Activated CD4-positive, alpha-beta T cell treated with anti-CD3 and anti-CD28 coated beads, Interleukin-2, amount 10 ng/mL, durations not matched to agents 7 days and 5 days (primary cell): Measurements from ENCODE around the gene EBF3. TPM values are rescaled to one million over a fixed set of nuclear protein-coding genes. Genes with fewer than 3 reads are reported as not detected.
A peak's percentile ranks its signal among the peaks of the same experiment; 100 is the strongest.

Source experiments
- CTCF ChIA-PET: fragments of 350-600 bp; sonication (Branson Sonifier 250); formaldehyde crosslinking; loops from one replicate; lab custom pipeline; 2021; ENCODE audit warnings: antibody characterized with exemption; lab: Charles Lee
- POLR2A ChIA-PET: fragments of 350-600 bp; sonication (Branson Sonifier 250); formaldehyde crosslinking; loops from one replicate; lab custom pipeline; 2021; ENCODE audit warnings: antibody characterized with exemption; lab: Charles Lee
- DNase-seq: peaks from one replicate; pipeline ENCODE4 v3.0.0-alpha.2; 2020
- H3K27ac Mint-ChIP-seq: one replicate; pipeline ENCODE4 v1.8.0; 2021; ENCODE audit warnings: mild to moderate bottlenecking, moderate library complexity, mixed read lengths
- H3K27me3 Mint-ChIP-seq: one replicate; pipeline ENCODE4 v1.8.0; 2021; ENCODE audit warnings: mixed read lengths
- H3K36me3 Mint-ChIP-seq: one replicate; pipeline ENCODE4 v1.8.0; 2021; ENCODE audit warnings: low read depth, mixed read lengths
- H3K4me1 Mint-ChIP-seq: one replicate; pipeline ENCODE4 v1.8.0; 2021; ENCODE audit warnings: mixed read lengths
- H3K4me3 Mint-ChIP-seq: one replicate; pipeline ENCODE4 v1.8.0; 2021; ENCODE audit warnings: mild to moderate bottlenecking, moderate library complexity, mixed read lengths
- H3K9me3 Mint-ChIP-seq: one replicate; pipeline ENCODE4 v1.8.0; 2021; ENCODE audit warnings: mixed read lengths
- total RNA-seq, 2 experiments: library from RNA; stranded (reverse); gene quantifications; one replicate each; pipeline ENCODE4 v1.2.3, GENCODE V29; 2021

Gene EBF3
- total RNA-seq, 2 experiments from 2014 or later = not detected

DNA sequence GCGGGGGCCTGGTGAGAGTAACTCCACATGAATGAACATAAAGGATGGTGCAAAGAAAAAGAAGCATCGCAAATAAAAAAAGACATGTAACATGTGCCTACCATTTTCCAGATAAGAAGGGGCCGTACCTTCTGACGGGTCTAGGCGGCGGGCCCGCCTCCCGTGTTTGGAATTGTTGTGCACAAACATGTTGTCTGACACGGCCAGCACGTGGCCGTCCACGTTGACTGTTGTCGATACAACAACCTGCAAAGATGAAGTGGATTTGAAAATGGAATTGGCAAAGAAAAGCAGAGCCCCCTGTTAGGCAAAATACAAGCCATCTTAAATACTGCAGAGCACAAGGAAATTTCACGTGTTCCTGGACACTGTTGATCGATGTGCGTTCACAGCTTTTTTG lies 90.7 kb downstream of the EBF3 start:
- DNase-seq = no peak
- H3K27ac Mint-ChIP-seq = no peak overlapping the region
- POLR2A ChIA-PET = no interaction called here
- no peaks in the 10 kb centered on the region for H3K36me3 Mint-ChIP-seq
- CTCF ChIA-PET = no interaction called here
- H3K4me3 Mint-ChIP-seq = no peak overlapping the region
- H3K9me3 Mint-ChIP-seq = no peaks in the 10 kb centered on the region
- no peaks in the 10 kb centered on the region for H3K27me3 Mint-ChIP-seq
- peaks cover 4% of the 10 kb centered on the region for H3K4me1 Mint-ChIP-seq

DNA sequence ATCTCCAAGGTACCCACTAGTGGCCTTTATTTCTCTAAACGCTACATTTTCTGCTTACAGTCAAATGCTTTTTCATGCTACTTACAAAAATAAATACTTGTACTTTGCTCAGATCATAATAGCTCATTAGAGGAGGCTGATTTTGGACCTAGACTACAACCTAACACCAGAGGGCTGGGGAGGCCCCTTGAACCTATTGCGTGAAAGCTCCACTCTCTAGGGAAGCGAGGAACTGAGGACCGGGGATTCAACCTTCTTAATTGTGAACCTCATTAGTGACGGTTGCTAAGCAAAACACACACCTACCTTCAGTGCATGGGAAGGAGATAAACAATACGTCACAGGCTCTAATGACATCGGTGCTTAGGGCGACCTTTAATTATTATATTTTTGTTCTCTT lies 92.1 kb downstream of the EBF3 start:
- H3K27ac Mint-ChIP-seq = no peak overlapping the region
- H3K27me3 Mint-ChIP-seq = no peaks in the 10 kb centered on the region
- no peaks in the 10 kb centered on the region for H3K9me3 Mint-ChIP-seq
- peaks cover 4% of the 10 kb centered on the region for H3K4me1 Mint-ChIP-seq
- H3K4me3 Mint-ChIP-seq = no peak overlapping the region
- CTCF ChIA-PET = no interaction called here
- POLR2A ChIA-PET = no interaction called here
- no peaks in the 10 kb centered on the region for H3K36me3 Mint-ChIP-seq
- no peak for DNase-seq

DNA sequence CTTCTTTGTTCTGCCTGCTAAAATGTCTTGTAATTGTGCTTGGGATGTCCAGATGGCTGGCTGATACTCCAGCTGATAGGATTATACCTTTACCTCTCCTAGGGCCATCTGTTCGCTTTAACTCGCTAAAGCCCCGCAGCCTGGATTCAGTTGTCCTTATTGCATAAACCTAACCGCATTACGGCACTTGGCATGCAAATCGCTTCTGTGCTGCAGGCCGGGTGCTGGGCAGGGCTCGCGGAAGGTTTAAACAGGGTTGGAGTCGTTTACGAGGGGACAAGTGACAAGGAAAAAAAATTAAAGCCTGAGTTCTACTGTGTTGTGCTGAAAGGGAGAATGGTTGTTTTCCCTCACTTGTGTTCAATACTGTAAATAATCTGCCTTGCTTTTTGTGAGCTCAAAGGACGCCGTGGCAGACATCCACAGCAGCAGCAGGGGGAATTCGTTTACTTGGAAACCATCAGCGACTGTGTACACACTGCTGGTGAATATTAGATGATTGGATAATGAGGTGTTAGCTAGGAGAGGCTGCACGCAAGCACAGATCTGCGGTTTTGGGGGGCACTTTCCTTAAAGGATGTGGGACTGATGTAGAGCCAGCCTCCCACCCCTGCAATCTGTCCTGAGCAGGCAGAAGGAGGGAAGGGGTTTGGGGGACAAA lies 93.0 kb downstream of the EBF3 start:
- Mint-ChIP-seq H3K36me3 (no peaks in the 10 kb centered on the region), H3K27me3 (no peaks in the 10 kb centered on the region), H3K4me1 (peaks cover 4% of the 10 kb centered on the region), H3K27ac (no peak overlapping the region), H3K9me3 (no peaks in the 10 kb centered on the region), H3K4me3 (no peak overlapping the region)
- CTCF ChIA-PET = no interaction called here
- POLR2A ChIA-PET = no interaction called here
- DNase-seq = no peak

DNA sequence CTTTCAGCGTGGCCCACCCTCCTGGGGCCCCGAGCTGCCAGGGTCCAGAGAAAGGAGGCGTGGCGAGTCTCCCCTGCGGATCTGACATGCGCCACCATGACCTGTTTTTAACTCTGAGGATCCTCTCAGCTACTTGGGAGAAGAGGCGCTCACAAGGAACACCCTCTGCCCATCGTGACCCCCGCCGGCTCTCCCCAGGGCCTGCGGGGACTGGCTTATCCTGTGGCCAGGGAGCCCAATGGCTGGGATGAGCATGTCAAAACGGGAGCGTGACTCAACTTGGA lies 93.7 kb downstream of the EBF3 start:
- Mint-ChIP-seq H3K9me3 (no peaks in the 10 kb centered on the region), H3K4me1 (peaks cover 4% of the 10 kb centered on the region), H3K36me3 (no peaks in the 10 kb centered on the region), H3K27me3 (no peaks in the 10 kb centered on the region), H3K4me3 (no peak overlapping the region), H3K27ac (no peak overlapping the region)
- ChIA-PET CTCF (no interaction called here), POLR2A (no interaction called here)
- DNase-seq = no peak

GRCh38 chr10:129869596-129870473 lies 94.2 kb downstream of the EBF3 start:
- Mint-ChIP-seq H3K4me3 (no peak overlapping the region), H3K36me3 (no peaks in the 10 kb centered on the region), H3K4me1 (peaks cover 4% of the 10 kb centered on the region), H3K27me3 (no peaks in the 10 kb centered on the region), H3K27ac (no peak overlapping the region), H3K9me3 (no peaks in the 10 kb centered on the region)
- ChIA-PET POLR2A (no interaction called here), CTCF (interaction anchor here (0.5 kb wide), 1 partner anchor 27 kb away, joined by 3 read pairs; no protein-coding TSS in a partner anchor)
- no peak for DNase-seq

DNA sequence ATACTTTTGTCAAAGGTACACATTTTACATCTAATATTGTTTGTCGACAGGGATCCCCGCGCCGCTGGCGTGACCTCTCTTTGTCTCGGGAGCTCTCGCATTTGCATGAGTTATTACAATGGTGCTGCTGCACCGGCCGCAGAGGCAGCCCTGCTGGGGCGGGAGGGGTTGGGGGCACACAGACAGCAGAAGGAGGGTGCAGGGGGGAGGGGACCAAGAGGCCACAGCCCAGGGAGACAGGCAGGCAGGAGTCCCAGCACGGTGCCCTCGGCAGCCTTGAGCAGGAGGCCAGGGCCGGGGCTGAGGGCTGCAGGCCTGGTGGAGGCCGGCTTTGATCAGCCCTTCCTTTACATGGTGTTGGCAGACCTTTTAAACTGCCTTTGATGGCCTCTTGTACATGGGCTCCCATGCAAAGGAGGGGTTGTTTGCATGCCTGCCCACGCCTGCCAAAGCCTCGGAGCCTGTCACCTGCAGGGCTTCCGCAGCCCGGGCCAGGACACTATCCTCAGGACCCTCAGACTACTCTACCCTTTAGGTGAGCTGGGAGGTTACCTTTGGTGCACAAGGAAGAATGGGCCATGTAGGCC lies 95.5 kb downstream of the EBF3 start:
- ChIA-PET POLR2A (no interaction called here), CTCF (no interaction called here)
- Mint-ChIP-seq H3K4me3 (no peak overlapping the region), H3K4me1 (peaks cover 4% of the 10 kb centered on the region), H3K9me3 (no peaks in the 10 kb centered on the region), H3K27ac (no peak overlapping the region), H3K27me3 (no peaks in the 10 kb centered on the region), H3K36me3 (no peaks in the 10 kb centered on the region)
- no peak for DNase-seq

DNA sequence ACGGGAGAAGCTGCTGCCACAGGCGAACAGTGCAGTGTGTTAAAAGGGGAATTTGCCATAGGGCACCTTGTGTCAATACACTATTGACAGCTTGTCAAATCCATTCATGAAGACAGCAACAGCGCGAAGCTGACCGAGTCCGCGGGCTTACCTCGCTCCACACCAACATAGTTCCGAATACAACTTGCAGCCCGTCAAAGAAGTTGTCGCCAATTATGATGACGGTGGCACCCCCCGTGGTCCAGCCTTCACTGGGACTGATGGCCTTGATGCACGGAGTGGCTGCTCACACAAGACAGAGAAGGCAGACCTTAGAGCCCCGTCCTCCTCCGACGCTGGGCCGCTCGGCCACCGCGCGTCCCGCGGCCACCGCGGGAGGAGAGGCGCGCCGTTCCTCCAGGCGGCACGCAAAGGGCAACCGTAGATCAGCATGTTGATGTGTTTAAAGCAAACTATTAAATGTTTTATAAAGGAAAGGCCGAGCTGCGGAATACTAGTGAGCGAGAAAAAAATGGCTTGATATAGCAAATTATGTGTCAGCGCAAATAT lies 96.4 kb downstream of the EBF3 start:
- H3K4me1 Mint-ChIP-seq = peaks cover 4% of the 10 kb centered on the region
- no peaks in the 10 kb centered on the region for H3K9me3 Mint-ChIP-seq
- peak overlapping the region; percentile 41 for H3K27ac Mint-ChIP-seq
- ChIA-PET CTCF (no interaction called here), POLR2A (no interaction called here)
- no peak overlapping the region for H3K4me3 Mint-ChIP-seq
- DNase-seq = no peak
- no peaks in the 10 kb centered on the region for H3K27me3 Mint-ChIP-seq
- H3K36me3 Mint-ChIP-seq = no peaks in the 10 kb centered on the region

GRCh38 chr10:129866894-129867293 lies 97.2 kb downstream of the EBF3 start:
- no peak for DNase-seq
- CTCF ChIA-PET = no interaction called here
- Mint-ChIP-seq H3K4me1 (peaks cover 4% of the 10 kb centered on the region), H3K4me3 (no peak overlapping the region), H3K36me3 (no peaks in the 10 kb centered on the region), H3K27ac (no peak overlapping the region), H3K27me3 (no peaks in the 10 kb centered on the region), H3K9me3 (no peaks in the 10 kb centered on the region)
- POLR2A ChIA-PET = no interaction called here

DNA sequence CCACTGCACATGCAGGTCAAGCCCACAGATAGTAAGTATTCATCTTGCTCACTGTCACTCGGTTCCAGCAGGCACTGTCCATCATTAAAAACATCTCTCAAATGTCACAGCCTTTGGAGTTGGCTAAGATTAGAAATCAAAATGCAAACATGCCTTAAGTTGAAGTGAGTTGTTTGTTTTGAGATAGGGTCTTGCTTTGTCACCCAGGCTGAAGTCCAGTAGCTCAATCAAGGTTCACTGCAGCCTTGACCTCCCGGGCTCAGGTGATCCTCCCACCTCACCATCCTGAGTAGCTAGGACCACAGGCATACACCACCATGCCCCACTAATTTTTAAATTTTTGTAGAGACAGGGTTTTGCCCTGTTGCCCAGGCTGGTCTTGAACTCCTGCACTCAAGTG lies 98.1 kb downstream of the EBF3 start:
- DNase-seq = no peak
- H3K27me3 Mint-ChIP-seq = no peaks in the 10 kb centered on the region
- no peaks in the 10 kb centered on the region for H3K36me3 Mint-ChIP-seq
- H3K9me3 Mint-ChIP-seq = no peaks in the 10 kb centered on the region
- H3K4me3 Mint-ChIP-seq = no peak overlapping the region
- peaks cover under 1% of the 10 kb centered on the region for H3K4me1 Mint-ChIP-seq
- CTCF ChIA-PET = no interaction called here
- no peak overlapping the region for H3K27ac Mint-ChIP-seq
- POLR2A ChIA-PET = no interaction called here

GRCh38 chr10:129865413-129865812 lies 98.7 kb downstream of the EBF3 start:
- Mint-ChIP-seq H3K9me3 (no peaks in the 10 kb centered on the region), H3K4me1 (no peaks in the 10 kb centered on the region), H3K27me3 (no peaks in the 10 kb centered on the region), H3K27ac (no peak overlapping the region), H3K4me3 (no peak overlapping the region), H3K36me3 (no peaks in the 10 kb centered on the region)
- no peak for DNase-seq
- POLR2A ChIA-PET = no interaction called here
- CTCF ChIA-PET = no interaction called here

DNA sequence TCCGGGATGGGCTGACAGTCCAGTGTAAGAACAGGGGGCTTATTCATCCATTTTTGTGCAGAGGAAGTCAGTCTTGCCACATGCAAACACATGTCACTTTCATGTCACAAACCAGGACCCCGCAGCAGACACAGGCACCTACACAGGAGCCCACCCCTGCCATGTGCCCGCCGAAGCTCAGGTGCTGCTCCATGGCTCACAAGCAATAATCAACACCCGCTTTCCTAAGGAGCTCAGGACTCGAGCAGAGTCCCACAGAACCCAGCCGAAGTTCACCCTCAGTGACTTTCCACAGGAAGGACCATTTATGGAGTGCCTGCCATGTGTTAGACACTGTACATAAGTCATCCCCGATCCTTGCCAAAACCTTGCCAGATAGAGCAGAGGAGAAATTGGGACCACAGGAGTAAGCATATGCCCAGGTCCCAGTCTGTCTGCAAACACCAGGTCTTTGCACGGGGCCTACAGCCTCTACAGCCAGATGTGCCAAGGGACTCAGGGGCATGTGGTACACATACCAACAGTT lies 99.4 kb downstream of the EBF3 start:
- Mint-ChIP-seq H3K36me3 (no peaks in the 10 kb centered on the region), H3K4me3 (no peak overlapping the region), H3K4me1 (no peaks in the 10 kb centered on the region), H3K9me3 (no peaks in the 10 kb centered on the region), H3K27ac (no peak overlapping the region), H3K27me3 (no peaks in the 10 kb centered on the region)
- no peak for DNase-seq
- POLR2A ChIA-PET = no interaction called here
- CTCF ChIA-PET = no interaction called here

DNA sequence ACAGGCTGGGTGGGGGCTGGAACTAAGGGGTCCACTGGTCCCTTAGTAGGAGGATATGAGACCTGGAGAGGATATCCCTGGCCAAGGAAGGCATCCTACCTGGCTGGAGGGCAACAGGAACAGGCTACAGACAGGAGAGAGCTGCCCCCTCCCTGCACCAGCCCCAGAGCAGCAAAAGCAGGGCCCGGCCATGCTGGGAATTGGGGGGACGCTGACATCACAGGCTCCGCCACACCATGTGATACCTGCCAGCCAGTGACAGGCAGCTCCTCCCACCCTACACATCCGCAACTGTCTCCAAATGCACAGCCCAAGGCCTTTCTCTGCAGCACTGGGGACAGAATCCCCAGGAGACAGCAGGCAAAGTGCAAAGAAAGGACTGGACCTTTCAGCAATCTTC lies 100.0 kb downstream of the EBF3 start:
- ChIA-PET CTCF (no interaction called here), POLR2A (no interaction called here)
- no peak for DNase-seq
- Mint-ChIP-seq H3K4me3 (no peak overlapping the region), H3K9me3 (no peaks in the 10 kb centered on the region), H3K27ac (no peak overlapping the region), H3K27me3 (no peaks in the 10 kb centered on the region), H3K36me3 (no peaks in the 10 kb centered on the region), H3K4me1 (no peaks in the 10 kb centered on the region)

DNA sequence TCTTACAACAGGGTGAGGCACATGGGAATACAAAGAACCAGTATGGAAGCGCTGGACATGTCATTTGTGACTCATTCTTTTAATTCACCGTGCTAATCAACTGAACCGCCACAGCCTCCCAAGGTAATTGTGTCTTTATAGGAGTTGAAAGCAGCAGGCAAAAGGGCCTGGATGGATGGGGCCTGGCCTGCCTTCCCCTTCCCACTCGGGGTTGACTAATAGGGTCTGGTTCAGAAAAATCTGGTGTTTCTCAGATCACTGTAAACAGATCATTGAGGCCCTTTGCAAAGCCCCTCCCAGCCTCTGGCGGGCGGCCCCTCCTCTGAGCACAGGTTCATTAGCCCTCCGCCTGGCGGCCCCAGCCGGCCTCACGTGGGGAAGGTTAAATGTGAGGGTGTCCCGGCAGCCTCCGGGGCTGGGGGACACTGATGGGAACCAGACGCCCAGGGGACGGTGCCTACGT lies 100.8 kb downstream of the EBF3 start:
- ChIA-PET POLR2A (no interaction called here), CTCF (no interaction called here)
- DNase-seq = no peak
- H3K36me3 Mint-ChIP-seq = no peaks in the 10 kb centered on the region
- no peak overlapping the region for H3K4me3 Mint-ChIP-seq
- H3K27ac Mint-ChIP-seq = no peak overlapping the region
- no peaks in the 10 kb centered on the region for H3K27me3 Mint-ChIP-seq
- no peaks in the 10 kb centered on the region for H3K9me3 Mint-ChIP-seq
- no peaks in the 10 kb centered on the region for H3K4me1 Mint-ChIP-seq
